K562 (cell line): ENCODE data around the gene MACF1. TPM values are rescaled to one million over a fixed set of nuclear protein-coding genes. Genes with fewer than 3 reads are reported as not detected.

Experiments
- ATAC-seq: fragments of 200-7000 bp; cut with Tn5 transposase; 3 replicates; pipeline ENCODE4 v1.9.1; 2020; ENCODE audit warnings: moderate library complexity
- BruUV-seq: library from RNA; stranded (reverse); fragments of 400-500 nt; replicated peaks from 2 replicates; lab custom pipeline; 2021; lab: Mats Ljungman, UMichigan
- CTCF ChIA-PET: fragments of 300-600 bp; formaldehyde crosslinking; extraction: SDS; loops from one replicate; lab custom pipeline; 2021; ENCODE audit warnings: low intra/inter-chr PET ratio; lab: Yijun Ruan, JAX
- POLR2A ChIA-PET: fragments of 300-600, 350-650 bp; sonication (Branson Sonifier 250); formaldehyde crosslinking; extraction: SDS; loops from one replicate; lab custom pipeline; 2021; ENCODE audit warnings: antibody characterized with exemption, inconsistent platforms; lab: Yijun Ruan, JAX
- DNase-seq, 4 experiments: peaks; one replicate each; pipeline versions ENCODE4 v3.0.0 to v3.0.0-alpha.2; 2011 to 2018; ENCODE audit warnings: low spot score in 3 of 4, mixed read lengths in 3 of 4; ENCODE audit errors: extremely low read depth in 1 of 4
- FAIRE-seq: peaks from 2 replicates; lab custom pipeline; 2011; peaks lifted over from hg19 to GRCh38; lab: Jason Lieb, UNC
- H2AFZ ChIP-seq: 2 replicates; pipeline ENCODE4 v1.6.0; 2011; ENCODE audit warnings: low read depth, low read length, control low read depth, inconsistent platforms
- H3K27ac ChIP-seq: fragments of 200-600 bp; 3 replicates; pipeline ENCODE4 v1.8.0; 2011; ENCODE audit warnings: low read depth, mild to moderate bottlenecking, control low read depth, inconsistent platforms, low read length, moderate library complexity, mixed read lengths; ENCODE audit errors: extremely low read depth
- H3K27me3 ChIP-seq, 2 experiments: fragments of 300-600 bp in 1 of 2; 2 replicates in 1 of 2; 3 replicates in 1 of 2; pipeline versions ENCODE4 v1.6.0 to v1.8.0; 2011; ENCODE audit warnings: inconsistent platforms in 2 of 2, low read length in 2 of 2, mild to moderate bottlenecking in 1 of 2, mixed read lengths in 1 of 2, moderate library complexity in 1 of 2; ENCODE audit not compliant: control insufficient read depth in 2 of 2, insufficient read depth in 2 of 2
- H3K36me3 ChIP-seq: fragments of 300-600 bp; 3 replicates; pipeline ENCODE4 v1.8.0; 2011; ENCODE audit warnings: mild to moderate bottlenecking, low read length, inconsistent platforms; ENCODE audit not compliant: control insufficient read depth, insufficient read depth
- H3K4me1 ChIP-seq, 2 experiments: fragments of 200-600 bp in 1 of 2; replicated peaks in 1 of 2; 2 replicates in 1 of 2; 3 replicates in 1 of 2; pipeline versions ENCODE4 v1.5.1 to v1.8.0; 2011; ENCODE audit warnings: inconsistent platforms in 2 of 2, low read length in 2 of 2, mild to moderate bottlenecking in 1 of 2, mixed read lengths in 1 of 2, moderate library complexity in 1 of 2; ENCODE audit not compliant: control insufficient read depth in 2 of 2, insufficient read depth in 2 of 2
- H3K4me2 ChIP-seq: 2 replicates; pipeline ENCODE4 v1.6.1; 2011; ENCODE audit warnings: low read length, control low read depth, inconsistent platforms, mixed read lengths; ENCODE audit not compliant: insufficient read depth
- H3K4me3 ChIP-seq: fragments of 200-600 bp; sonication (generic), shearing (Covaris generic); 2 replicates; pipeline ENCODE4 v1.5.1; 2016; ENCODE audit warnings: control low read depth, inconsistent platforms
- H3K79me2 ChIP-seq: fragments of 200-600 bp; 3 replicates; pipeline ENCODE4 v1.8.0; 2011; ENCODE audit warnings: low read length, inconsistent platforms; ENCODE audit not compliant: control insufficient read depth, insufficient read depth
- H3K9ac ChIP-seq, 2 experiments: 2 replicates each; pipeline versions ENCODE4 v1.6.0 to v1.6.1; 2011; ENCODE audit warnings: low read depth in 2 of 2, low read length in 2 of 2, control low read depth in 1 of 2, inconsistent platforms in 1 of 2, mild to moderate bottlenecking in 1 of 2, mixed read lengths in 1 of 2; ENCODE audit not compliant: insufficient read depth in 1 of 2
- H3K9me1 ChIP-seq: one replicate; pipeline ENCODE4 v1.6.0; 2011; ENCODE audit warnings: inconsistent platforms, mild to moderate bottlenecking, low read length, moderate library complexity; ENCODE audit not compliant: control insufficient read depth, insufficient read depth
- H3K9me3 ChIP-seq: replicated peaks from 2 replicates; pipeline ENCODE4 v1.5.1; 2011; ENCODE audit warnings: low read depth, low read length, inconsistent platforms; ENCODE audit not compliant: control insufficient read depth, insufficient read depth
- H4K20me1 ChIP-seq: replicated peaks from 2 replicates; pipeline ENCODE4 v1.6.1; 2011; ENCODE audit warnings: low read length, inconsistent platforms, mixed read lengths; ENCODE audit not compliant: control insufficient read depth, insufficient read depth
- BACH1 ChIP-seq: fragments of 200-800 bp; sonication (Bioruptor generic); IDR thresholded peaks from 2 replicates; pipeline ENCODE4 v1.6.1; 2016; ENCODE audit warnings: missing genetic modification characterization, missing compliant biosample characterization
- CBX2 ChIP-seq: fragments of 200-600 bp; sonication (generic); IDR thresholded peaks from one replicate; pipeline ENCODE4 v1.6.1; 2012; ENCODE audit warnings: mild to moderate bottlenecking, low read length, inconsistent platforms; ENCODE audit not compliant: insufficient read depth, poor library complexity, severe bottlenecking
- GMEB1 ChIP-seq: fragments of 250-450 bp; sonication (Bioruptor Pico); IDR thresholded peaks from 2 replicates; pipeline ENCODE4 v1.4.0; 2020; ENCODE audit warnings: mild to moderate bottlenecking
- HDAC3 ChIP-seq: fragments of 450-650 bp; IDR thresholded peaks from 2 replicates; pipeline ENCODE4 v1.6.1; 2018; ENCODE audit warnings: borderline replicate concordance, mild to moderate bottlenecking, moderate library complexity; ENCODE audit not compliant: partially characterized antibody
- HNRNPUL1 ChIP-seq: fragments of 200-400 bp; formaldehyde crosslinking; IDR thresholded peaks from 2 replicates; pipeline ENCODE4 v1.6.1; 2017; ENCODE audit warnings: low read length
- RAD51 ChIP-seq: fragments of 450-650 bp; IDR thresholded peaks from 2 replicates; pipeline ENCODE4 v1.7.1; 2016; ENCODE audit warnings: low read depth, mild to moderate bottlenecking, borderline replicate concordance
- ZBTB1 ChIP-seq: sonication (generic); formaldehyde crosslinking; IDR thresholded peaks from 2 replicates; pipeline ENCODE4 v1.8.1; 2023; ENCODE audit warnings: missing genetic modification reagents, low read depth, mild to moderate bottlenecking, borderline replicate concordance
- ZFP1 ChIP-seq: fragments of 450-650 bp; formaldehyde crosslinking; IDR thresholded peaks from 2 replicates; pipeline ENCODE4 v1.4.0; 2020; ENCODE audit warnings: mild to moderate bottlenecking, mixed read lengths
- ZNF277 ChIP-seq: fragments of 250-450 bp; sonication (Bioruptor Pico); IDR thresholded peaks from 2 replicates; pipeline ENCODE4 v1.8.0; 2022; ENCODE audit warnings: inconsistent platforms, mild to moderate bottlenecking, moderate library complexity, borderline replicate concordance
- ZNF77 ChIP-seq: fragments of 250-450 bp; sonication (Bioruptor Pico); IDR thresholded peaks from 2 replicates; pipeline ENCODE4 v1.5.0; 2020
- WGBS: fragments of 100-300 bp; shearing (Covaris generic); methylation state at CpG from one replicate; pipeline ENCODE4 v1.1.6; 2016; ENCODE audit warnings: low coverage, mixed read lengths; ENCODE audit not compliant: insufficient coverage; ENCODE audit errors: missing lambda C conversion rate; 5-methylcytosine and 5-hydroxymethylcytosine counted together
- in situ Hi-C: fragments of 300-500 bp; cut with MboI; formaldehyde crosslinking; loops from 4 replicates; pipeline ENCODE4 v1.15.0; 2018; ENCODE audit warnings: inconsistent platforms, mixed read lengths
- intact Hi-C: fragments of 100-400 bp; cut with micrococcal nuclease; formaldehyde crosslinking; loops from 2 replicates; pipeline ENCODE4 v1.14.2; 2022
- polyA plus RNA-seq, 8 experiments: library from polyadenylated mRNA; depleted of rRNA in 4 of 8; stranded (reverse) in 5 of 8; unstranded in 3 of 8; fragments of >200 nt; fragmentation: Nextera tagmentation in 2 of 8; fragmentation: Illumina TruSeq in 1 of 8; extraction: Ambion mirVana in 2 of 8; extraction: Trizol in 1 of 8; gene quantifications; 2 replicates each; pipeline versions ENCODE4 v1.2.1 to v1.2.3, GENCODE V29; 2011 to 2014; ENCODE audit warnings: inconsistent platforms in 1 of 8, missing spikeins in 1 of 8
- total RNA-seq, 7 experiments: library from RNA; depleted of rRNA in 6 of 7; stranded (reverse); fragments of >200 nt in 6 of 7; fragmentation: Illumina TruSeq in 2 of 7; extraction: Trizol in 2 of 7; gene quantifications; 2 replicates each; pipeline versions ENCODE4 v1.2.1 to v1.2.3, GENCODE V29; 2011 to 2021; ENCODE audit warnings: low replicate concordance in 1 of 7
- TF ChIP-seq, protein P1 (sequence below): fragments of 450-650 bp; IDR thresholded peaks from 2 replicates; pipeline ENCODE4 v1.6.1; 2016; ENCODE audit warnings: borderline replicate concordance

Gene MACF1
- total and polyA plus RNA-seq, 9 of the 15 experiments (the other 6 are each of a cell fraction or from before 2014, with no cell fraction given): 13.2 to 232 (median 112) TPM

DNA sequence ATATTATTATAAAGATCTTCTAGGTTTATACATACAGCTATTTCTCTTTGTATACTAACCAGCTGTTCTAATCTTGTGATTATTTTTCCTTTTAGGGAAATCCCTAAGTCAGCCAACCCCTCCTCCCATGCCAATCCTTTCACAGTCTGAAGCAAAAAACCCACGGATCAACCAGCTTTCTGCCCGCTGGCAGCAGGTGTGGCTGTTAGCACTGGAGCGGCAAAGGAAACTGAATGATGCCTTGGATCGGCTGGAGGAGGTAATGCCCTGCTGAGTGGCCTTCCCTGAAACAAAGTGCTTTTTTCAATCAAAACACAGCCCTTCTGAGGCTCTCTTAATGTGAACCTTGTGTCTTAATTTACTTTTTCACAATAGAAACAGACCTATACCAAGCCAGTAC, 254.5 kb downstream of the MACF1 start (continued):
- TF ChIP-seq CBX2 (no peak), ZFP1 (CRISPR knock-in tag) (no peak), HNRNPUL1 (no peak)
- TF ChIP-seq, protein P1, sequence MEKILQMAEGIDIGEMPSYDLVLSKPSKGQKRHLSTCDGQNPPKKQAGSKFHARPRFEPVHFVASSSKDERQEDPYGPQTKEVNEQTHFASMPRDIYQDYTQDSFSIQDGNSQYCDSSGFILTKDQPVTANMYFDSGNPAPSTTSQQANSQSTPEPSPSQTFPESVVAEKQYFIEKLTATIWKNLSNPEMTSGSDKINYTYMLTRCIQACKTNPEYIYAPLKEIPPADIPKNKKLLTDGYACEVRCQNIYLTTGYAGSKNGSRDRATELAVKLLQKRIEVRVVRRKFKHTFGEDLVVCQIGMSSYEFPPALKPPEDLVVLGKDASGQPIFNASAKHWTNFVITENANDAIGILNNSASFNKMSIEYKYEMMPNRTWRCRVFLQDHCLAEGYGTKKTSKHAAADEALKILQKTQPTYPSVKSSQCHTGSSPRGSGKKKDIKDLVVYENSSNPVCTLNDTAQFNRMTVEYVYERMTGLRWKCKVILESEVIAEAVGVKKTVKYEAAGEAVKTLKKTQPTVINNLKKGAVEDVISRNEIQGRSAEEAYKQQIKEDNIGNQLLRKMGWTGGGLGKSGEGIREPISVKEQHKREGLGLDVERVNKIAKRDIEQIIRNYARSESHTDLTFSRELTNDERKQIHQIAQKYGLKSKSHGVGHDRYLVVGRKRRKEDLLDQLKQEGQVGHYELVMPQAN: no peak

DNA sequence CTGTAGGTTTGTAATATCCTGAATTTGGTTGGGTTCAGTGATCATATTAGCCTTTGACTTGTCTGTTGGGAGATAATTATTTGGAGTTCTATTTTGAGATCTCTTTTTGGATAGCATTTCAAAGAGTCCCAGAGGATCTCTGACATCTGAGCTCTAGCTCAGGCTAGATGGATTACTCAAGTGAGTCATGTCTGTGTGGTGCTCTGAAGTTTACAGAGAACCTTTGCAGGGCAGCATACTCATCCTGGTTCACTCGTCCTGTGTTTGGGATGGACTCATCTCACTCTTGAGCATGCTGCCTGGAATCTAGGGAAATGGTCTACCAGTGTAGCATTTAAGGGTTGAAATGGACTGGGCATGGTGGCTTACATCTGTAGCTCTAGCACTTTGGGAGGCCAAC, 257.6 kb downstream of the MACF1 start:
- Histone ChIP-seq H3K27me3 (no peaks in the 10 kb centered on the region), H2AFZ (no peak overlapping the region), H3K4me3 (no peak overlapping the region), H3K9ac (no peak overlapping the region), H3K79me2 (no peaks in the 10 kb centered on the region), H3K36me3 (peaks cover 92% of the 10 kb centered on the region), H3K9me1 (no peaks in the 10 kb centered on the region), H3K27ac (no peak overlapping the region), H3K4me1 (no peaks in the 10 kb centered on the region), H4K20me1 (no peaks in the 10 kb centered on the region), H3K4me2 (no peak overlapping the region), H3K9me3 (no peaks in the 10 kb centered on the region)
- ChIA-PET POLR2A (interaction anchor here (0.8 to 1.4 kb wide), 2 partner anchors 10 to 424 kb away, joined by 3 to 5 read pairs; no protein-coding TSS in a partner anchor), CTCF (no interaction called here)
- intact Hi-C loops: no loop called here
- WGBS: 38% methylated on average over 1 of the region's 1 CpG
- DNase-seq: no peak
- in situ Hi-C loops: no loop called here
- no peak for ATAC-seq
- TF ChIP-seq ZBTB1 (CRISPR knock-in tag): no peak
- no peak for TF ChIP-seq ZNF77 (CRISPR knock-in tag)
- no peak for TF ChIP-seq ZNF277
- no peak for TF ChIP-seq GMEB1 (CRISPR knock-in tag)
- TF ChIP-seq HDAC3: no peak
- TF ChIP-seq RAD51: no peak
- TF ChIP-seq BACH1 (tag): no peak
- FAIRE-seq: no peak
- BruUV-seq: no TSS peak
